RWPE2 (cell line): ENCODE results near the gene NLRX1.
A peak's percentile ranks its signal among the peaks of the same experiment; 100 is the strongest.

ENCODE experiments used
- ATAC-seq: fragments of 200-7000 bp; cut with Tn5 transposase; 3 replicates; pipeline ENCODE4 v1.9.1; 2021; ENCODE audit warnings: low read depth
- DNase-seq: peaks from one replicate; pipeline ENCODE4 v3.0.0-alpha.2; 2020; ENCODE audit warnings: low spot score
- H3K27ac ChIP-seq: fragments of 450-650 bp; 2 replicates; pipeline ENCODE4 v1.5.1; 2017; ENCODE audit warnings: mild to moderate bottlenecking; ENCODE audit not compliant: poor library complexity, severe bottlenecking
- H3K27me3 ChIP-seq: fragments of 250-450 bp; sonication (Bioruptor Pico); 2 replicates; pipeline ENCODE4 v1.5.1; 2021; ENCODE audit warnings: mild to moderate bottlenecking, moderate library complexity; ENCODE audit not compliant: insufficient read depth, poor library complexity, severe bottlenecking
- H3K36me3 ChIP-seq: fragments of 250-450 bp; sonication (Bioruptor Pico); 2 replicates; pipeline ENCODE4 v1.5.1; 2020; ENCODE audit warnings: low read depth, mild to moderate bottlenecking, moderate library complexity
- H3K4me1 ChIP-seq: fragments of 250-450 bp; sonication (Bioruptor Pico); 2 replicates; pipeline ENCODE4 v1.5.1; 2021; ENCODE audit warnings: mild to moderate bottlenecking, moderate library complexity; ENCODE audit not compliant: insufficient read depth, poor library complexity, severe bottlenecking
- H3K4me3 ChIP-seq: fragments of 250-450 bp; sonication (Bioruptor Pico); 2 replicates; pipeline ENCODE4 v1.5.1; 2021; ENCODE audit warnings: mild to moderate bottlenecking, moderate library complexity; ENCODE audit not compliant: severe bottlenecking
- H3K9me3 ChIP-seq: fragments of 250-450 bp; sonication (Bioruptor Pico); 2 replicates; pipeline ENCODE4 v1.5.1; 2021; ENCODE audit warnings: mild to moderate bottlenecking, moderate library complexity; ENCODE audit not compliant: severe bottlenecking
- TF ChIP-seq, protein P1 (sequence below): fragments of 450-650 bp; IDR thresholded peaks from one replicate; pipeline ENCODE4 v1.5.1; 2017; ENCODE audit warnings: mild to moderate bottlenecking, moderate library complexity; ENCODE audit not compliant: poor library complexity, severe bottlenecking

The NLRX1 gene

DNA sequence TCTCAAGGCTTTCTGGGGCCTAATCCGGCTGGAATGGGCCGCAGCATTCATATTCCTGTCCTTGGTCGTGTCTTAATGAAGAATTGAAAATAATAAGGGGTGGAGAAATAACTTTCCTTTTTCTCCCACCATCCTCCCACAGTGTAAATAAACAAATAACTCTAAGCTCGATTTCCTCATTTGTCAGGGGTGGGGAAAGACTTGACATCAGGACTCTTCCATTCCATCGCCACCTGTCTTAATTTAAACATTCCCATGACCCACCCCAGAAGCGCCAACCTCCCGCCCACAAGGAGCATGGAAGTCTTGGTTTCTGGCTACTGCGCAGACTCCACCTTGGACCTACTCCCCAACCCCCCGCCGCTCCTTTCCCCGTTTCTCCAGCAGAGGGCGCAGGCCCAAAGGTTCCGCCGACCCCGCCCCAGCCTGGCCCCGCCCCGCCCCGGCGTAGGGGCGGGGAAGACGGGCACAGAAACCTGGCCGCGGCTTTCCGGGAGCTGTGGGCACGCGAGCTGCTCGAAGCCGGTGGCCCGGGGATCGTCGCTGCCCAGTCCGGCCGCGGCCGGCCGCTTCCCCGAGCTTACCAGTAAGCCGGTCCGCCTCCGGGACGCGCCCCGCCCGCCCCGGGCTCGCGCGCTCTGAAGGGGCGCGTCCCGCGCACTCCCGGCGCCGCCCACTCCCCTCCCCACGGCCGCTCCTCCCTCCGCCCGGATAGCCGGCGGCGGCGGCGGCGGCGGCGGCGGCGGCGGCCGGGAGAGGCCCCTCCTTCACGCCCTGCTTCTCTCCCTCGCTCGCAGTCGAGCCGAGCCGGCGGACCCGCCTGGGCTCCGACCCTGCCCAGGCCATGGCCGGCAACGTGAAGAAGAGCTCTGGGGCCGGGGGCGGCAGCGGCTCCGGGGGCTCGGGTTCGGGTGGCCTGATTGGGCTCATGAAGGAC lies 37.3 kb downstream of the NLRX1 start, which contains the start of gene CBL:
Gene CBL (plus strand): TSS at position 766 of the 937 bp plus-strand sequence. CDS start 79 bp downstream, at position 845.
- Histone ChIP-seq H3K9me3 (no peaks in the 10 kb centered on the region), H3K4me3 (peak within 1 kb of the TSS; percentile 99), H3K27ac (peak within 1 kb of the TSS; percentile 70), H3K27me3 (no peaks in the 10 kb centered on the region), H3K36me3 (no peaks in the 10 kb centered on the region), H3K4me1 (peaks cover 12% of the 10 kb centered on the region)
- DNase-seq (peak; percentile 87), ATAC-seq (peak; percentile 81)
- TF ChIP-seq, protein P1, sequence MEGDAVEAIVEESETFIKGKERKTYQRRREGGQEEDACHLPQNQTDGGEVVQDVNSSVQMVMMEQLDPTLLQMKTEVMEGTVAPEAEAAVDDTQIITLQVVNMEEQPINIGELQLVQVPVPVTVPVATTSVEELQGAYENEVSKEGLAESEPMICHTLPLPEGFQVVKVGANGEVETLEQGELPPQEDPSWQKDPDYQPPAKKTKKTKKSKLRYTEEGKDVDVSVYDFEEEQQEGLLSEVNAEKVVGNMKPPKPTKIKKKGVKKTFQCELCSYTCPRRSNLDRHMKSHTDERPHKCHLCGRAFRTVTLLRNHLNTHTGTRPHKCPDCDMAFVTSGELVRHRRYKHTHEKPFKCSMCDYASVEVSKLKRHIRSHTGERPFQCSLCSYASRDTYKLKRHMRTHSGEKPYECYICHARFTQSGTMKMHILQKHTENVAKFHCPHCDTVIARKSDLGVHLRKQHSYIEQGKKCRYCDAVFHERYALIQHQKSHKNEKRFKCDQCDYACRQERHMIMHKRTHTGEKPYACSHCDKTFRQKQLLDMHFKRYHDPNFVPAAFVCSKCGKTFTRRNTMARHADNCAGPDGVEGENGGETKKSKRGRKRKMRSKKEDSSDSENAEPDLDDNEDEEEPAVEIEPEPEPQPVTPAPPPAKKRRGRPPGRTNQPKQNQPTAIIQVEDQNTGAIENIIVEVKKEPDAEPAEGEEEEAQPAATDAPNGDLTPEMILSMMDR = peak; percentile 97

- Histone ChIP-seq H3K27me3 (no peaks in the 10 kb centered on the region), H3K4me1 (peaks cover 12% of the 10 kb centered on the region), H3K9me3 (no peaks in the 10 kb centered on the region), H3K4me3 (peak overlapping the region; percentile 99), H3K36me3 (no peaks in the 10 kb centered on the region), H3K27ac (peak overlapping the region; percentile 70)
- no peak for DNase-seq
- TF ChIP-seq, protein P1 = no peak
- peak; percentile 42 for ATAC-seq
Measured at GRCh38 chr11:119206511-119207414, 38.2 kb downstream of the NLRX1 start.

DNA sequence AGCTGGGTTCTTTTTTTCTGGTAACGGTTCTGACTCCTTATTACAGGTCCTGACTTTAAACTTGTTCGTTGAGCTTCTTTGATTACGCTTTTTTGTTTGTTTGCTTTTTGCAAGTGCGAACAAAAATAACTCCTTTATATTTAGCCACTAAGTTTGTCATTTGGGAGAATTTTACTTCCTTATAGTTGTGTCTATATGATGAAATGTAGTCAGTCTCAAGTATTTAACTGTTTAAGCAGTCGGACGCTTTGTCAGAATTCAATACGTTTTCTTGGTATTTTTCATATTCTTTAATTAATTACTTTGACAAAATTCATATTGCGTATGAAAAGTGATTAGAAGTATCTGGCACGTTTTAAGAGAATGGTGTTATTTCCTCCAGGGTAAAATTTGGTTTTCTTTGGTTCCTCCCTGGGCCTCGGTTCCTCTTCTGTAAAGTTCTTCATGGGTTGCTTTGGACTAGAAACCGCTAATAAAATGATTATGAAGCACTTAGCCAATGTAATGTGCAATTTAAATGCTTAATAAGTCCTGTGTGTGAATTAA lies 39.0 kb downstream of the NLRX1 start:
- peak overlapping the region; percentile 99 for H3K4me3 ChIP-seq
- TF ChIP-seq, protein P1 = no peak
- H3K9me3 ChIP-seq = no peaks in the 10 kb centered on the region
- no peaks in the 10 kb centered on the region for H3K36me3 ChIP-seq
- DNase-seq = no peak
- no peaks in the 10 kb centered on the region for H3K27me3 ChIP-seq
- ATAC-seq = no peak
- peaks cover 12% of the 10 kb centered on the region for H3K4me1 ChIP-seq
- no peak overlapping the region for H3K27ac ChIP-seq

DNA sequence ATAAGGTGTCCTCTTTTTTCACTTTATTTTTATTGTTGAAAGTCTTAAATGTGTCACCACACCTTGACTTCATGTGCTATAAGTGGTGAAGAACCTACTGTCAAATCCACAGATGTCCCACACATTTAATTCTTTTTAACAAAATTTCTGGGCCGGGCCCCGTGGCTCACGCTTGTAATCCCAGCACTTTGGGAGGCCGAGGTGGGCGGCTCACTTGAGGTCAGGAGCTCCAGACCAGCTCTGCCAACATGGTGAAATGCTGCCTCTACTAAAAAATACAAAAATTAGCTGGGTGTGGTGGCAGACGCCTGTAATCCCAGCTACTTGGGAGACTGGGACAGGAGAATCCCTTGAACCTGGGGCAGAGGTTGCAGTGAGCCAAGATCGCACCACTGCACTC lies 40.7 kb downstream of the NLRX1 start:
- DNase-seq (no peak), ATAC-seq (no peak)
- TF ChIP-seq, protein P1 = no peak
- no peaks in the 10 kb centered on the region for H3K36me3 ChIP-seq
- H3K4me3 ChIP-seq = no peak overlapping the region
- no peak overlapping the region for H3K27ac ChIP-seq
- no peaks in the 10 kb centered on the region for H3K9me3 ChIP-seq
- H3K27me3 ChIP-seq = no peaks in the 10 kb centered on the region
- peaks cover 12% of the 10 kb centered on the region for H3K4me1 ChIP-seq
